ENCODE results near the gene SDHA. TPM values are rescaled to one million over a fixed set of nuclear protein-coding genes. Genes with fewer than 3 reads are reported as not detected.

SDHA gene
- total RNA-seq, 1 experiment from 2014 or later, result 134 TPM

- Histone ChIP-seq H3K27me3 (ENCODE audit: insufficient read depth, low read length) (no peaks in the 10 kb centered on the region), H3K9me3 (ENCODE audit: control insufficient read depth in 1 of 2, insufficient read depth in 1 of 2, low read depth in 1 of 2, low read length in 2 of 2) (no peaks in the 10 kb centered on the region), H3K27ac (ENCODE audit: low read depth, low read length) (no peak overlapping the region), H2AFZ (ENCODE audit: low read depth, low read length, poor library complexity, severe bottlenecking) (no peak overlapping the region), H4K20me1 (ENCODE audit: insufficient read depth) (no peaks in the 10 kb centered on the region), H3K79me2 (ENCODE audit: insufficient read depth, low read length) (no peaks in the 10 kb centered on the region), H3K36me3 (ENCODE audit: control insufficient read depth in 1 of 2, insufficient read depth in 2 of 2, low read length in 2 of 2) (peaks cover 0 to 5% of the 10 kb centered on the region in 2 experiments; a peak in 2 of 4 replicates), H3K4me3 (replicated peaks in 1 of 2; ENCODE audit: low read depth in 1 of 2, low read length in 2 of 2) (no peak overlapping the region), H3K4me2 (ENCODE audit: low read length) (no peak overlapping the region), H3K4me1 (ENCODE audit: control insufficient read depth in 1 of 2, insufficient read depth in 2 of 2, low read length in 2 of 2) (no peaks in the 10 kb centered on the region), H3K9ac (ENCODE audit: low read length) (no peak overlapping the region), H3K9me2 (ENCODE audit: insufficient read depth) (no peaks in the 10 kb centered on the region)
- no peak for ATAC-seq
- POLR2A ChIA-PET, result no interaction called here
- TF ChIP-seq TCF7L2 (IDR thresholded peaks at IDR 0.05; ENCODE audit: borderline replicate concordance, extremely low read depth, insufficient read depth, insufficient read length), result no peak
- no peak for TF ChIP-seq YY1 (IDR thresholded peaks at IDR 0.05; ENCODE audit: extremely low read depth, insufficient replicate concordance, low read depth, low read length)
- no peak for TF ChIP-seq ZNF274 (IDR thresholded peaks at IDR 0.05; ENCODE audit: low read depth, low read length)
- no peak for TF ChIP-seq POLR2A (IDR thresholded peaks at IDR 0.05; ENCODE audit: borderline replicate concordance, extremely low read depth, insufficient read depth, insufficient read length)
- TF ChIP-seq CEBPB (IDR thresholded peaks at IDR 0.05; ENCODE audit: low read depth), result no peak
- no peak for TF ChIP-seq ATF3 (IDR thresholded peaks at IDR 0.05)
- TF ChIP-seq, protein P1, sequence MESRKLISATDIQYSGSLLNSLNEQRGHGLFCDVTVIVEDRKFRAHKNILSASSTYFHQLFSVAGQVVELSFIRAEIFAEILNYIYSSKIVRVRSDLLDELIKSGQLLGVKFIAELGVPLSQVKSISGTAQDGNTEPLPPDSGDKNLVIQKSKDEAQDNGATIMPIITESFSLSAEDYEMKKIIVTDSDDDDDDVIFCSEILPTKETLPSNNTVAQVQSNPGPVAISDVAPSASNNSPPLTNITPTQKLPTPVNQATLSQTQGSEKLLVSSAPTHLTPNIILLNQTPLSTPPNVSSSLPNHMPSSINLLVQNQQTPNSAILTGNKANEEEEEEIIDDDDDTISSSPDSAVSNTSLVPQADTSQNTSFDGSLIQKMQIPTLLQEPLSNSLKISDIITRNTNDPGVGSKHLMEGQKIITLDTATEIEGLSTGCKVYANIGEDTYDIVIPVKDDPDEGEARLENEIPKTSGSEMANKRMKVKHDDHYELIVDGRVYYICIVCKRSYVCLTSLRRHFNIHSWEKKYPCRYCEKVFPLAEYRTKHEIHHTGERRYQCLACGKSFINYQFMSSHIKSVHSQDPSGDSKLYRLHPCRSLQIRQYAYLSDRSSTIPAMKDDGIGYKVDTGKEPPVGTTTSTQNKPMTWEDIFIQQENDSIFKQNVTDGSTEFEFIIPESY (IDR thresholded peaks at IDR 0.05; ENCODE audit: extremely low read depth, insufficient replicate concordance, low read length), result no peak
- no peak for TF ChIP-seq POLR2AphosphoS5 (IDR thresholded peaks at IDR 0.05; ENCODE audit: low read depth, low read length)
- TF ChIP-seq, protein P2, sequence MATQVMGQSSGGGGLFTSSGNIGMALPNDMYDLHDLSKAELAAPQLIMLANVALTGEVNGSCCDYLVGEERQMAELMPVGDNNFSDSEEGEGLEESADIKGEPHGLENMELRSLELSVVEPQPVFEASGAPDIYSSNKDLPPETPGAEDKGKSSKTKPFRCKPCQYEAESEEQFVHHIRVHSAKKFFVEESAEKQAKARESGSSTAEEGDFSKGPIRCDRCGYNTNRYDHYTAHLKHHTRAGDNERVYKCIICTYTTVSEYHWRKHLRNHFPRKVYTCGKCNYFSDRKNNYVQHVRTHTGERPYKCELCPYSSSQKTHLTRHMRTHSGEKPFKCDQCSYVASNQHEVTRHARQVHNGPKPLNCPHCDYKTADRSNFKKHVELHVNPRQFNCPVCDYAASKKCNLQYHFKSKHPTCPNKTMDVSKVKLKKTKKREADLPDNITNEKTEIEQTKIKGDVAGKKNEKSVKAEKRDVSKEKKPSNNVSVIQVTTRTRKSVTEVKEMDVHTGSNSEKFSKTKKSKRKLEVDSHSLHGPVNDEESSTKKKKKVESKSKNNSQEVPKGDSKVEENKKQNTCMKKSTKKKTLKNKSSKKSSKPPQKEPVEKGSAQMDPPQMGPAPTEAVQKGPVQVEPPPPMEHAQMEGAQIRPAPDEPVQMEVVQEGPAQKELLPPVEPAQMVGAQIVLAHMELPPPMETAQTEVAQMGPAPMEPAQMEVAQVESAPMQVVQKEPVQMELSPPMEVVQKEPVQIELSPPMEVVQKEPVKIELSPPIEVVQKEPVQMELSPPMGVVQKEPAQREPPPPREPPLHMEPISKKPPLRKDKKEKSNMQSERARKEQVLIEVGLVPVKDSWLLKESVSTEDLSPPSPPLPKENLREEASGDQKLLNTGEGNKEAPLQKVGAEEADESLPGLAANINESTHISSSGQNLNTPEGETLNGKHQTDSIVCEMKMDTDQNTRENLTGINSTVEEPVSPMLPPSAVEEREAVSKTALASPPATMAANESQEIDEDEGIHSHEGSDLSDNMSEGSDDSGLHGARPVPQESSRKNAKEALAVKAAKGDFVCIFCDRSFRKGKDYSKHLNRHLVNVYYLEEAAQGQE (IDR thresholded peaks at IDR 0.05; ENCODE audit: low read depth), result no peak
- TF ChIP-seq SP1 (IDR thresholded peaks at IDR 0.05; ENCODE audit: low read depth), result no peak
- no peak for TF ChIP-seq FOSL1 (IDR thresholded peaks at IDR 0.05; ENCODE audit: low read depth)
- TF ChIP-seq ZFX (IDR thresholded peaks at IDR 0.05), result no peak
- TF ChIP-seq, protein P3, sequence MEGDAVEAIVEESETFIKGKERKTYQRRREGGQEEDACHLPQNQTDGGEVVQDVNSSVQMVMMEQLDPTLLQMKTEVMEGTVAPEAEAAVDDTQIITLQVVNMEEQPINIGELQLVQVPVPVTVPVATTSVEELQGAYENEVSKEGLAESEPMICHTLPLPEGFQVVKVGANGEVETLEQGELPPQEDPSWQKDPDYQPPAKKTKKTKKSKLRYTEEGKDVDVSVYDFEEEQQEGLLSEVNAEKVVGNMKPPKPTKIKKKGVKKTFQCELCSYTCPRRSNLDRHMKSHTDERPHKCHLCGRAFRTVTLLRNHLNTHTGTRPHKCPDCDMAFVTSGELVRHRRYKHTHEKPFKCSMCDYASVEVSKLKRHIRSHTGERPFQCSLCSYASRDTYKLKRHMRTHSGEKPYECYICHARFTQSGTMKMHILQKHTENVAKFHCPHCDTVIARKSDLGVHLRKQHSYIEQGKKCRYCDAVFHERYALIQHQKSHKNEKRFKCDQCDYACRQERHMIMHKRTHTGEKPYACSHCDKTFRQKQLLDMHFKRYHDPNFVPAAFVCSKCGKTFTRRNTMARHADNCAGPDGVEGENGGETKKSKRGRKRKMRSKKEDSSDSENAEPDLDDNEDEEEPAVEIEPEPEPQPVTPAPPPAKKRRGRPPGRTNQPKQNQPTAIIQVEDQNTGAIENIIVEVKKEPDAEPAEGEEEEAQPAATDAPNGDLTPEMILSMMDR (IDR thresholded peaks at IDR 0.05 in 2 of 3, conservative IDR thresholded peaks at IDR 0.05 in 1 of 3; ENCODE audit: borderline replicate concordance in 1 of 3, insufficient read depth in 1 of 3, low read depth in 2 of 3, low read length in 2 of 3), result no peak
- TF ChIP-seq ELF1 (IDR thresholded peaks at IDR 0.05; ENCODE audit: borderline replicate concordance, low read depth), result no peak
- TF ChIP-seq EZH2 (IDR thresholded peaks at IDR 0.05), result no peak
- TF ChIP-seq JUND (IDR thresholded peaks at IDR 0.05), result no peak
- TF ChIP-seq RAD21 (IDR thresholded peaks at IDR 0.05; ENCODE audit: low read depth), result no peak
- intact Hi-C loops (cut with micrococcal nuclease), result no loop called here
- BruUV-seq (replicated peaks), result no TSS peak
- CTCF ChIA-PET, result no interaction called here
- DNase-seq (ENCODE audit: low read depth, low spot score), result no peak
- RAD21 ChIA-PET (ENCODE audit: low non-redundant PET in 1 of 2, low total read pairs in 2 of 2, uncharacterized antibody in 2 of 2, unreplicated experiment in 2 of 2), result no interaction called here
Observed at GRCh38 chr5:199950-200645, 18.0 kb upstream of the SDHA start.

Measured in HCT116 (cell line).